Mammary epithelial cell (primary cell): ENCODE measurements around the gene TKT.

ENCODE experiments used
- EZH2 ChIP-seq: IDR thresholded peaks from 2 replicates; pipeline ENCODE4 v1.6.1; 2012; ENCODE audit warnings: low read length, inconsistent platforms, borderline replicate concordance
- TF ChIP-seq, protein P1 (sequence below), 2 donors: IDR thresholded peaks in 1 of 2; conservative IDR thresholded peaks in 1 of 2; 2 replicates each; pipeline ENCODE4 v1.5.1; 2011 to 2012; ENCODE audit warnings: inconsistent platforms in 2 of 2, low read length in 2 of 2, mild to moderate bottlenecking in 2 of 2, control low read depth in 1 of 2, low read depth in 1 of 2; ENCODE audit not compliant: insufficient read depth in 1 of 2; ENCODE audit errors: extremely low read depth in 1 of 2

- TF ChIP-seq, protein P1, sequence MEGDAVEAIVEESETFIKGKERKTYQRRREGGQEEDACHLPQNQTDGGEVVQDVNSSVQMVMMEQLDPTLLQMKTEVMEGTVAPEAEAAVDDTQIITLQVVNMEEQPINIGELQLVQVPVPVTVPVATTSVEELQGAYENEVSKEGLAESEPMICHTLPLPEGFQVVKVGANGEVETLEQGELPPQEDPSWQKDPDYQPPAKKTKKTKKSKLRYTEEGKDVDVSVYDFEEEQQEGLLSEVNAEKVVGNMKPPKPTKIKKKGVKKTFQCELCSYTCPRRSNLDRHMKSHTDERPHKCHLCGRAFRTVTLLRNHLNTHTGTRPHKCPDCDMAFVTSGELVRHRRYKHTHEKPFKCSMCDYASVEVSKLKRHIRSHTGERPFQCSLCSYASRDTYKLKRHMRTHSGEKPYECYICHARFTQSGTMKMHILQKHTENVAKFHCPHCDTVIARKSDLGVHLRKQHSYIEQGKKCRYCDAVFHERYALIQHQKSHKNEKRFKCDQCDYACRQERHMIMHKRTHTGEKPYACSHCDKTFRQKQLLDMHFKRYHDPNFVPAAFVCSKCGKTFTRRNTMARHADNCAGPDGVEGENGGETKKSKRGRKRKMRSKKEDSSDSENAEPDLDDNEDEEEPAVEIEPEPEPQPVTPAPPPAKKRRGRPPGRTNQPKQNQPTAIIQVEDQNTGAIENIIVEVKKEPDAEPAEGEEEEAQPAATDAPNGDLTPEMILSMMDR (conservative IDR thresholded peaks at IDR 0.05 in 1 of 2, IDR thresholded peaks at IDR 0.05 in 1 of 2; ENCODE audit: extremely low read depth in 1 of 2, insufficient read depth in 1 of 2, low read depth in 1 of 2, low read length in 2 of 2) = no peak
- TF ChIP-seq EZH2 = no peak
Measured at GRCh38 chr3:53255775-53256703, at the start of gene TKT.
